Inferior parietal cortex (tissue), 1 donor: ENCODE data around the gene ZNF473.

Source experiments
- DNase-seq: peaks from one replicate; pipeline ENCODE4 v3.0.0-alpha.2; 2016; ENCODE audit errors: extremely low spot score

The ZNF473 gene

GRCh38 chr19:50003254-50003788, 22.5 kb upstream of the ZNF473 start:
- DNase-seq = no peak

GRCh38 chr19:50003810-50004419, 21.9 kb upstream of the ZNF473 start:
- DNase-seq = peak; percentile 62

DNA sequence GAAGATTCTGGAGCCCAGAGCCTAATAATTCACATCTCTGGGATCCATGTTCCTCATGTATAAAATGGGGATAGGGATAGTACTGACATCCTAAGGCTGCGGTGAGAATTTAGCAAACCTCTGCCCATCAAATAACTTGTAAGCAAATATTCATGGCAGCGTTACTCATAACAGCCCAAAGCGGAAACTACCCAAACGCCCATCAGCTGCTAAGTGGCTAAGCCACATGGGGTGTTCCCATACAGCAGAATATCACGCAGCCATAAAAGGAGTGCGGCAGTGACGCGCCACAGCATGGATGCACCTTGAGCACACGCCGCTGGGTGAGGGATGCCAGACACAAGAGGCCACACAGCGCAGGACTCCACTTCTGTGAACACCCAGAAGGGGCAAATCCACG, 20.4 kb upstream of the ZNF473 start:
- DNase-seq = no peak

GRCh38 chr19:50007170-50007569, 18.6 kb upstream of the ZNF473 start:
- DNase-seq = no peak

GRCh38 chr19:50007947-50008346, 17.9 kb upstream of the ZNF473 start:
- DNase-seq = no peak

DNA sequence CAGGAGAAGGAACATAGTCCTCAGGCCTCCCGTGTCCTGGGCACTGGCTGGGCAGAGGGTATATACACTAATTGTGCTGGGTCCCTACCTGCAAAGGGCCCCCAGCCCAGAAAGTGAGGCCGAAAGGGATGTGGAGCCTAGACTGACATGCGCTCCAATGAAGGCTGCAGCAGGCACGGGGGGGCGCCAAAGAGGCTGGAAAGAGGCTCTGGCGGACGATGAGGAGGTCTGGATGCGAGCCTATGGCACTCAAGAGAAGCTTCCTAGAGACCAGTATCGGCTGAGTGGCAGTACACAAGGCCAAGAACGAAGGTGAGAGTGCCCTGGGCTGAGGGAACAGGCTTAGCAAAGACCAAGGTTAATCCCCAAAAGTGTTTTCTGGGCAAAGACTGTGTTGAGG, 17.3 kb upstream of the ZNF473 start:
- no peak for DNase-seq

- DNase-seq = no peak
Observed at GRCh38 chr19:50016225-50016807, 9.5 kb upstream of the ZNF473 start.

- no peak for DNase-seq
Observed at GRCh38 chr19:50020481-50020880, 5.3 kb upstream of the ZNF473 start.

GRCh38 chr19:50022823-50023222, 3.0 kb upstream of the ZNF473 start:
- no peak for DNase-seq

GRCh38 chr19:50024719-50025021, 1.1 kb upstream of the ZNF473 start:
- no peak for DNase-seq

DNA sequence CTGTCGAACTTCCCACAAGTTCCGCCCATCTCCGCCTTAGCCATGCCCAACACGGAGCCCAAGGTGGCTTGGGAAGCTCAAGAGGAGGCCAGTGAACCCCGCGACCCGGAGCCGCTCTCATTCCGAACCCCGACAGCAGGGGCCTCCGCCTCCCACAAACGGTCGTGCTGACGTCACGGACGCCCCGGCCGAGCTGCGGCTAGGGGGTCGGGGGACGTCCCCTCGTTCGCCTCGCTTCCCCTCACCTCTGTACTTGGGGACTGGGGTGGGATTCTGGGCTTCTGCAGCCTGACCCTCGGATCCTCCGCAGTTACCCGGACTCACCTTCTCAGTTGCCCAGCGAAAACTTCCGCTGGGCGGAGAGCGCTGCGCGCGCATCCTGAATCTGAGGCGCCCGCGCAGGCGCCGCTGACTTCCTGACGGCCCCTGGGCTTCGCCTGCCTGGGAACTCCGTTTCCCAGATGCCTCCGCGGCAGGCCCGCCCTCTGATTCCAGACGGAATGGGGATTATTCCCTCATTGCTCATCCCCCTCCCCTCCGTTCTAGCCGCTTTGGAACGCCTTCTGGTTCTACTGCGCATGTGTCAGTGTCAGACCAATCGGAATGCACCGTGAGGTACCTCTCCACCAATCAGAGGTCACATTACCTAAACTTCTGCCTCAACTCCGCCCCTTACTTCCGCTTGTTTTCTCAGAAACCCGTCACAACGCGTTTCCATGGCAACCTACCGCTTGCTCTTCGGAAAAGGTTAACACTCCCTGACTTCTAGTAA, 597 bp upstream of the ZNF473 start, which contains the start of gene VRK3:
Gene VRK3 (minus strand): TSS at position 351 of the 772 bp plus-strand sequence. CDS start 9,210 bp downstream, outside the sequence.
- peak; percentile 100 for DNase-seq

DNA sequence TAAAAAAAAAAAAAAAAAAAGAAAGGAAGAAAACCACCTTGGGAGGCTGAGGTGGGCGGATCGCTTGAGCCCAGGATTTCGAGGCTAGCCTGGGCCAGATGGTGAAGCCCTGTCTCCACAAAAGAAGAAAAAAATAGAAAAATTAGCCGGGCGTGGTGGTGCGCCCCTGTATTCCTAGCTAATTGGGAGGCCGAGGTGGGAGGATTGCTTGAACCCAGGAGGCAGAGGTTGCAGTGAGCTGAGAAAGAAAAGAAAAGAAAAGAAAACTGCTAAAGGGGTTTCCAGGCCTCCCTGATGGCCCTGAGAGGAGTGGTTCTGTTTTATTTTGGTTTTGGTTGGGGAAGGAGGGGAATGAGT, 723 bp downstream of the ZNF473 start:
- no peak for DNase-seq

- no peak for DNase-seq
Observed at GRCh38 chr19:50030225-50030624, 4.4 kb downstream of the ZNF473 start.

DNA sequence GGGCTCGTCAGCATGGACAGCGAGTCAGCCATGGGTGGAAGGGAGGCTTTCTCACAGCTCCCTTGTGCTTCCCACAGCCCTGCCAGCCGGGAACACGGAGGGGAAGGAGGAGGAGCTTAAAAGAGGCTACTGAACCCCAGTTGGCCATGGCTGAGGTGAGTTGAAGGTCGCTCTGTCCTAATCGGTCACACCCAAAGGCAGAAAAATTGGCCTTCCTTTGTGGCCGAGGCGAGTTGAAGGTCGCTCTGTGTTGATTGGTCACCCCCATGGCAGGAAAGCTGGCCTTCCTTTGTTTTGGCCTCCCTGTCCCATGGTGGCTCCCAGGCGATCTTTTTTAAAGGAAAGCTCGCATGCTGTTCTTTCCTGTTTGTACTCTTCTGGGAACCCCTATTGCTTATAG, 5.1 kb downstream of the ZNF473 start:
- no peak for DNase-seq

DNA sequence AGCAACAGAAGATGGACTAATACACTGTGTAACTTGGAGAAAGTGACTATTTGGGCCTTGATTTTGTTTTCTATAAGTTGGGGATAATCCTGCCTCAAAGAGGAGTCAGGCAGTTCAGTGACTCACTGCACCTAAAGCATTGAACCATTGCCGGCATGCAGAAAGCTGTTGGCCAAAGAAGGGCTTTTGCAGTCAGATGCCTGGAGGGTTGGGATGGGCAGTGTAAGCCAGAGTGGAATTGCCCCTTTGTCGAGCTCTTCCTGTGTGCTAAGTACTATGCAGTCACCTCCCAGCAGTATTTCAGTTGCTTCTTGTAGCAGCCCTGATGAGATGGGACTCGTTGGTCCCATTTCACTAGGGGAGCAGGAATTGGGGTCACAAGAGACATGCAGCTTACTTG, 11.1 kb downstream of the ZNF473 start:
- no peak for DNase-seq

DNA sequence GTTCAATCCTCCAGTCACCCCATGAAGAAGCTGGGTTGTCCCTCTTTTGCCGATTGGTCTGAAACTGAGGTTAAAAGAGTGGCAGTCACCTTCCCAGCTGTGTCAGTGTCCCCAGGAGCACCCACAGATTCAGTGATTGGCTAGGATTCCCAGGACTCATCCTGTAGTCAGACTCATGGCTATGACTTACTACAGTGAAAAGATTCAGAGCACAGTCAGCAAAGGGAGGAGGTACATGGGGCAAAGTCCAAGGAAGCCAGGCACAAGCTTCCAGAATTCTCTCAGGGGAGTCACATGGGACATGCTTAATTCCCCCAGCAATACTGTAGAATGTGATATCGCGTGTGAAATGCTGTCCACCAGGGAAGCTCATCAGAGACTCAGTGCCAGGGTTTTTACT, 14.2 kb downstream of the ZNF473 start:
- DNase-seq = no peak

- no peak for DNase-seq
Observed at GRCh38 chr19:50040967-50041366, 15.2 kb downstream of the ZNF473 start.

DNA sequence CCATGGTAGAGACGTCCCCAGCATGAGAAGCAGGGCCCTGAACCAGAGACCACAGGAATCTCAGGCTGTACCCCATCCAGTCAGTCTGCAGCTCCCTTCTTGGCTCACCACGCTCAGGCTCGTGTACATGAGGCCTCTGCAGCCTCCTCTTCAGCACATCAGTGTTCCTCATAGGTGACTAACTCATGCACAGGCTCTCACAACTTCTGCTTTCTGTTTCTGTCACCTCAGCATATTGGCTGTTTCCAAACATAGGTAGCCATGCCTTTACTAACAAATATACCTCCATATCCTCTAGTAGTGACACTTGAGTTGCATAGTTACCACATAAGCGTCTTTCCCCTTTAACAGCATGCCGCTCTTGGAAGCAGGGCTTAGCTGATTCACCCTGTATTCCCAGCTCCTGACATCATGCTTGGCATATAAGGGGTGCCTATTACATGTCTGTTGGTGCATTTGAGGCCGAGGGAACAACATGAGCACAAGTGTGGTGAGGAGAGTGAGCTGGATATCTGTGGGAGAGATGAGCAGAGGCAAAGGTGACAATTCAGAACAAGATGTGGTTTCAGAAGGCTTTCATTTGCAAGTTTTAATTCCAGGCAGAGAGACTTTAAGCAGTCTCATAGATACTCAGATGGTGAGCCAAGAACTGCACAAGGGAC, 16.7 kb downstream of the ZNF473 start:
- DNase-seq = no peak

GRCh38 chr19:50043967-50044366, 18.2 kb downstream of the ZNF473 start:
- DNase-seq = no peak

DNA sequence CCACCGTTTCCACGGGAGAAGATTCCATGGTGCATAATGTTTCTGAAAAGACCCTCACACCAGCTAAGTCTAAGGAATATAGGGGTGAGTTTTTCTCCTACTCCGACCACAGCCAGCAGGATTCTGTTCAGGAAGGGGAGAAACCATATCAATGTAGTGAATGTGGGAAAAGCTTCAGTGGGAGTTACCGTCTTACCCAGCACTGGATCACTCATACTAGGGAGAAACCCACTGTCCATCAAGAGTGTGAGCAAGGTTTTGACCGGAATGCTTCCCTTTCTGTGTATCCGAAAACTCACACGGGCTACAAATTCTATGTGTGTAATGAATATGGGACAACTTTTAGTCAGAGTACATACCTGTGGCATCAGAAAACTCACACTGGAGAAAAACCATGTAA, 19.1 kb downstream of the ZNF473 start:
- DNase-seq = no peak

GRCh38 chr19:50046649-50047503, 21.1 kb downstream of the ZNF473 start:
- peak; percentile 94 for DNase-seq

GRCh38 chr19:50047671-50048070, 21.9 kb downstream of the ZNF473 start:
- no peak for DNase-seq
